WTC11 (cell line): ENCODE data around the gene TIMM44. TPM values are rescaled to one million over a fixed set of nuclear protein-coding genes. Genes with fewer than 3 reads are reported as not detected.

Experiments
- ATAC-seq: fragments of 200-7000 bp; cut with Tn5 transposase; 2 replicates; pipeline ENCODE4 v1.10.0; 2021; ENCODE audit warnings: mild to moderate bottlenecking, moderate library complexity
- CTCF ChIA-PET: fragments of 300-600 bp; sonication (Branson Sonifier 250); formaldehyde crosslinking; loops from one replicate; lab custom pipeline; 2021; ENCODE audit warnings: antibody characterized with exemption; lab: Charles Lee
- POLR2A ChIA-PET: fragments of 350-600 bp; sonication (Branson Sonifier 250); formaldehyde crosslinking; loops from one replicate; lab custom pipeline; 2021; ENCODE audit warnings: antibody characterized with exemption; lab: Charles Lee
- DNase-seq: peaks from one replicate; pipeline ENCODE4 v3.0.0; 2021; ENCODE audit warnings: low spot score
- H3K27ac Mint-ChIP-seq: 2 replicates; pipeline ENCODE4 v1.8.0; 2021; ENCODE audit warnings: mixed read lengths
- H3K27me3 Mint-ChIP-seq: 2 replicates; pipeline ENCODE4 v1.8.0; 2021; ENCODE audit warnings: low read depth, mild to moderate bottlenecking, moderate library complexity, mixed read lengths
- H3K36me3 Mint-ChIP-seq: 2 replicates; pipeline ENCODE4 v1.8.0; 2021; ENCODE audit warnings: mixed read lengths
- H3K4me1 Mint-ChIP-seq: 2 replicates; pipeline ENCODE4 v1.8.0; 2022; ENCODE audit warnings: mixed read lengths
- H3K4me3 Mint-ChIP-seq: 2 replicates; pipeline ENCODE4 v1.8.0; 2021; ENCODE audit warnings: mild to moderate bottlenecking, moderate library complexity, mixed read lengths
- H3K9me3 Mint-ChIP-seq: 2 replicates; pipeline ENCODE4 v1.8.0; 2021; ENCODE audit warnings: mixed read lengths
- AR ChIP-seq: fragments of 250-450 bp; sonication (Bioruptor Pico); IDR thresholded peaks from 2 replicates; pipeline ENCODE4 v1.9.0; 2021; ENCODE audit warnings: mild to moderate bottlenecking
- ATF1 ChIP-seq: sonication (generic); formaldehyde crosslinking; IDR thresholded peaks from 2 replicates; pipeline ENCODE4 v1.8.1; 2023; ENCODE audit warnings: mild to moderate bottlenecking, moderate library complexity, missing genetic modification reagents
- SMAD3 ChIP-seq: sonication (generic); formaldehyde crosslinking; IDR thresholded peaks from 2 replicates; pipeline ENCODE4 v1.8.0; 2022; ENCODE audit warnings: missing genetic modification reagents, mild to moderate bottlenecking, borderline replicate concordance
- ZNF138 ChIP-seq: sonication (generic); formaldehyde crosslinking; conservative IDR thresholded peaks from 2 replicates; pipeline ENCODE4 v1.8.1; 2022; ENCODE audit warnings: mild to moderate bottlenecking, moderate library complexity, missing genetic modification reagents
- ZNF532 ChIP-seq: fragments of 250-450 bp; sonication (Bioruptor Pico); IDR thresholded peaks from 2 replicates; pipeline ENCODE4 v1.9.0; 2021; ENCODE audit warnings: mild to moderate bottlenecking, borderline replicate concordance
- ZSCAN18 ChIP-seq: fragments of 250-450 bp; sonication (Bioruptor Pico); IDR thresholded peaks from 2 replicates; pipeline ENCODE4 v2.1.2; 2022; ENCODE audit warnings: mild to moderate bottlenecking, moderate library complexity
- total RNA-seq: library from RNA; stranded (reverse); gene quantifications from 3 replicates; pipeline ENCODE4 v1.2.3, GENCODE V29; 2021

Gene TIMM44
- total RNA-seq, 1 experiment from 2014 or later, result 129 TPM

GRCh38 chr19:7965259-7965841, 21.9 kb upstream of the TIMM44 start (continued):
- no peak for TF ChIP-seq ZSCAN18 (CRISPR knock-in tag)

GRCh38 chr19:7963566-7963965, 20.1 kb upstream of the TIMM44 start:
- H3K36me3 Mint-ChIP-seq, result peaks cover 59% of the 10 kb centered on the region
- CTCF ChIA-PET, result interaction anchor here (1.0 kb wide), 1 partner anchor 10 kb away, joined by 3 read pairs; no protein-coding TSS in a partner anchor

More at GRCh38 chr19:7963566-7963965, 20.1 kb upstream of the TIMM44 start:
- H3K9me3 Mint-ChIP-seq, result no peaks in the 10 kb centered on the region
- POLR2A ChIA-PET, result no interaction called here
- peaks cover 3% of the 10 kb centered on the region for H3K4me1 Mint-ChIP-seq
- ATAC-seq (no peak), DNase-seq (no peak)
- no peak overlapping the region; the same call in 1 of the 2 replicates for H3K27ac Mint-ChIP-seq
- no peak for TF ChIP-seq AR
- TF ChIP-seq SMAD3 (CRISPR knock-in tag), result no peak
- TF ChIP-seq ZNF138 (CRISPR knock-in tag), result no peak
- TF ChIP-seq ZNF532, result no peak
- TF ChIP-seq ATF1 (CRISPR knock-in tag), result no peak
- H3K4me3 Mint-ChIP-seq, result no peak overlapping the region
- H3K27me3 Mint-ChIP-seq, result no peaks in the 10 kb centered on the region
